Tibial artery (tissue), 4 donors: ENCODE results near the gene CAMTA1.

ENCODE experiments used
- DNase-seq, 2 donors: peaks; one replicate each; pipeline ENCODE4 v3.0.0-alpha.2; 2019
- H3K27ac ChIP-seq, 2 donors: fragments of 200-600 bp; sonication (generic) in 1 of 2; 1 replicate in 1 of 2; 2 replicates in 1 of 2; pipeline ENCODE4 v1.5.1; 2018 to 2019; ENCODE audit warnings: mild to moderate bottlenecking in 1 of 2
- H3K27me3 ChIP-seq, 2 donors: fragments of 200-600 bp; sonication (generic) in 1 of 2; one replicate each; pipeline versions ENCODE4 v1.5.1 to v1.6.0; 2016 to 2019
- H3K36me3 ChIP-seq, 3 donors: fragments of 200-600 bp; sonication (generic) in 2 of 3; one replicate each; pipeline ENCODE4 v1.5.1; 2016 to 2019; ENCODE audit warnings: mild to moderate bottlenecking in 2 of 3
- H3K4me1 ChIP-seq, 4 donors: fragments of 200-600 bp; sonication (generic) in 2 of 4; 1 replicate in 3 of 4; 2 replicates in 1 of 4; pipeline ENCODE4 v1.5.1; 2016 to 2019
- H3K4me3 ChIP-seq, 2 donors: fragments of 200-600 bp; sonication (generic) in 1 of 2; 1 replicate in 1 of 2; 2 replicates in 1 of 2; pipeline ENCODE4 v1.5.1; 2018 to 2019; ENCODE audit warnings: mild to moderate bottlenecking in 2 of 2
- H3K9me3 ChIP-seq, 3 donors: fragments of 200-600 bp; sonication (generic) in 1 of 3; one replicate each; pipeline ENCODE4 v1.5.1; 2016 to 2019
- CTCF ChIP-seq, 2 experiments: fragments of 200-600 bp in 1 of 2; fragments of 450-650 bp in 1 of 2; IDR thresholded peaks; one replicate each; pipeline ENCODE4 v1.5.1; 2017 to 2019; ENCODE audit warnings: antibody characterized with exemption in 2 of 2, mild to moderate bottlenecking in 1 of 2, moderate library complexity in 1 of 2
- intact Hi-C: fragments of 100-400 bp; cut with DNase I; formaldehyde crosslinking; loops from one replicate; pipeline ENCODE4 v1.15.0; 2023; ENCODE audit warnings: low total_unique reads

CAMTA1 gene

DNA sequence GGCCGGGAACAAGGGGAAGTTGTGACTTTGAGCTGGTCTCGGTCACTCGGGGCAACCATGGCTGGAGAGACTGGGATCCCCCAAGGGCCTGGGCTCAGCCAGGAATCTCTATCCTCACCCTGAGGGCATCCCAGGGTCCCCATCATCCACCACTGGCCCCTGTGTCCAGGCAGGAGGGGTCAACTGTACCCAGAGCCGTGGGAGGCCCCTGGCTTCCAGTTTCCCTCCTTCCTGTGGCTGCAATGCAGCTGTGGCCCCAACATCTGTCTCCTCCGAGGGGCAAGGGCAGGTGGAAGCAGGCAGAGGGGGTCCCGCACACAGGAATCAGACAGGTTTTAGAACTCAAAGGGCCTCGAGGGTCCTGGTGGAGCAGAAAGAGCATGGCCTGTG, 653.1 kb downstream of the CAMTA1 start:
- no peak for TF ChIP-seq CTCF (IDR thresholded peaks at IDR 0.05)
- intact Hi-C loops = no loop called here
- no peak for DNase-seq
- H3K36me3 ChIP-seq = no peaks in the 10 kb centered on the region
- no peaks in the 10 kb centered on the region for H3K9me3 ChIP-seq
- H3K27me3 ChIP-seq = peaks cover 0 to under 1% of the 10 kb centered on the region in 2 donors
- no peak overlapping the region for H3K4me3 ChIP-seq
- no peak overlapping the region for H3K27ac ChIP-seq
- H3K4me1 ChIP-seq = no peaks in the 10 kb centered on the region

- Histone ChIP-seq H3K36me3 (no peaks in the 10 kb centered on the region), H3K4me1 (no peaks in the 10 kb centered on the region), H3K27ac (no peak overlapping the region), H3K9me3 (no peaks in the 10 kb centered on the region), H3K27me3 (no peaks in the 10 kb centered on the region), H3K4me3 (no peak overlapping the region)
- intact Hi-C loops = no loop called here
- no peak for TF ChIP-seq CTCF (IDR thresholded peaks at IDR 0.05)
- DNase-seq = no peak
Measured at GRCh38 chr1:7438921-7439655, 653.8 kb downstream of the CAMTA1 start.

GRCh38 chr1:7440154-7440553, 654.9 kb downstream of the CAMTA1 start:
- Histone ChIP-seq H3K27me3 (no peaks in the 10 kb centered on the region), H3K36me3 (no peaks in the 10 kb centered on the region)
- no peak for TF ChIP-seq CTCF (IDR thresholded peaks at IDR 0.05)

GRCh38 chr1:7441143-7441841, 656.0 kb downstream of the CAMTA1 start:
- DNase-seq = no peak
- TF ChIP-seq CTCF (IDR thresholded peaks at IDR 0.05) = no peak

More at GRCh38 chr1:7440154-7440553, 654.9 kb downstream of the CAMTA1 start:
- intact Hi-C loops = no loop called here
- Histone ChIP-seq H3K27ac (no peak overlapping the region), H3K9me3 (no peaks in the 10 kb centered on the region), H3K4me3 (no peak overlapping the region), H3K4me1 (no peaks in the 10 kb centered on the region)
- DNase-seq = no peak

GRCh38 chr1:7442036-7442435, 656.8 kb downstream of the CAMTA1 start:
- Histone ChIP-seq H3K9me3 (no peaks in the 10 kb centered on the region), H3K27me3 (no peaks in the 10 kb centered on the region), H3K36me3 (no peaks in the 10 kb centered on the region), H3K27ac (no peak overlapping the region), H3K4me1 (no peaks in the 10 kb centered on the region), H3K4me3 (no peak overlapping the region)
- DNase-seq = no peak
- no peak for TF ChIP-seq CTCF (IDR thresholded peaks at IDR 0.05)
- intact Hi-C loops = no loop called here

More at GRCh38 chr1:7441143-7441841, 656.0 kb downstream of the CAMTA1 start:
- Histone ChIP-seq H3K27me3 (no peaks in the 10 kb centered on the region), H3K9me3 (no peaks in the 10 kb centered on the region), H3K4me3 (no peak overlapping the region), H3K36me3 (no peaks in the 10 kb centered on the region), H3K4me1 (no peaks in the 10 kb centered on the region), H3K27ac (no peak overlapping the region)
- intact Hi-C loops = no loop called here
